DMS79 treated with DMSO at 0.1 percent for 48 hours (cell line): ENCODE results near the gene TRIM9.

ENCODE experiments used
- DNase-seq: peaks from one replicate; lab custom pipeline; 2025; lab: John Stamatoyannopoulos, UW

Gene TRIM9

DNA sequence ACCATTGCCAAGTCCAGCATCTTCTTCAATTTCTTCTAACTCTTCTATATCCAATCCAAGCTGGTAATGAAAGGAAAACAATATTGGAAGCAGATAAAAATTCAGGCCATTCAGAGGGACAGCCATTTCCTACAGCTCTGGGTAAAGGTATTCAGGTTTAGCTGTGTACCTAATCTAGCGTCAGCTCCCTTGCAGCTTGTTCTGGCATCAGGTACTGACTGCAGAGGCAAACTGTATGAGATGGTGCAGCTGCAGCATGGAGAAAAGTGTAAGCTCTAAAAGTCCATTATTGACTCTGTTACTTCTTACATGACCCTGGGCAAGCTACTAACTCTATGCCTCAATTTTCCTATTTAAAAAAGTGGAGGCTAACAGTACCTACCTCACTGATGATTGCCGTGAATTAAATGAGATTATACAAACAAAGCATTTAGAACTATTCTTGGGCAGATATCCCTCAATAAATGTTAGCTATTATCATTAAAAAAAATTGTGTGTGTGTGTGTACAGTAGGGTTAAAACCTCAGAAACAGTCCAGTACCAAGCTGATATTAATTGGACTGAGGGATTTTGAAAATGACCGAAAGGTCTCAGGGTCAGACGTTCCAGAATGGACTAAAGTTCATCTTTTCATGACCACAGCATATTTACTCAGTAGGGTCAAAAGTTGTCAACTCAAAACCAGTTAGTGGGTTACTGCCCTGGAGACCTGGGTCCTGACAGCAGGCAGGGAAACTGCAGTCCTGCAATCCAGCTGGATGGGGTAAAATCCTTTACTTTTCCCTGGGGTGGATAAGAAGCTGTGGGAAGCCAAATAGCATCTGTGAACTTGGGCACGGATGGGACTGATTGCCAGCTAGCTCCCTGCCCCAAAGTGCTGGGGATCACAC is 159.5 kb downstream of the TRIM9 start:
- DNase-seq: no peak

DNA sequence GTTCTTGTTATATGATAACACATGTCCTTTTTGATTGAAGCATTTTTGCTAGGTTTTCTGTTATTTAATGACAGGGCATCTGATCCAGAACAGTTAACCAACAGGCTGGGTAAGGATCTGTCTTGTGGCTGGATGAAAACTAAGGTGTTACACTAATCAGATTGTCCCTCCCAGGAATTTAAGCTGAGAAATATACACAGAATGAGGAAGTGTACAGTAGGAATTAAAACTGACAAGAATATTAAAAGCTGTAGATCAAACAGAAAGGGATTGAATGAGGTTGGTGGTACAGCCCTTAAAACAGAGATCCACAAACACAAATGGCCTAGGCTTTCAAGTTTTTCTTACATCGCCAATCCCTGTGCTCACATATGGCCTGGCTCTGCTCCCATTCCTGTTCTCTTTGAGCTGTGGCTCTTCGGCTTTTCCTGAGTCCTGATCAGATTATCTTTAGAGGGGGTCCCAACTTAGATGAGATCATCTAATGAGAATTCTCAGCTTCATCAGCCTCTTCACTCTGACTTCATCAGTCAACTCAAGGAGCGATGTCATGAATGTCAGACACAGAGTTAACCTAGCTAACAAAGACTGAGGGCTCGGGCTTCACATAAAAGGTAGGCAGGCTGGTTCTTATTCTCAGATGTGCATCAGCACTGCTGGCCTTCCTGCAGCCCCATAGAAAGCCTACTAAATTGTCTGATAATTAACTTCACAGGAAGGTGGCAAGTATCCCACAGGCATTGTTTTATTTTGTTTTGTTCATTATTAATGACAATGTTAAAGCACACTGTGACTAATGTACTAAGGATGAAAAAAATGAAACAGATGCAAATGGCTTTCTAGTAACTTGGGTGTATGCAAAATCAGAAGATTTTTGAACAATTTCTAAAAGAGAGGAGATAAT is 162.1 kb downstream of the TRIM9 start:
- DNase-seq: no peak

DNA sequence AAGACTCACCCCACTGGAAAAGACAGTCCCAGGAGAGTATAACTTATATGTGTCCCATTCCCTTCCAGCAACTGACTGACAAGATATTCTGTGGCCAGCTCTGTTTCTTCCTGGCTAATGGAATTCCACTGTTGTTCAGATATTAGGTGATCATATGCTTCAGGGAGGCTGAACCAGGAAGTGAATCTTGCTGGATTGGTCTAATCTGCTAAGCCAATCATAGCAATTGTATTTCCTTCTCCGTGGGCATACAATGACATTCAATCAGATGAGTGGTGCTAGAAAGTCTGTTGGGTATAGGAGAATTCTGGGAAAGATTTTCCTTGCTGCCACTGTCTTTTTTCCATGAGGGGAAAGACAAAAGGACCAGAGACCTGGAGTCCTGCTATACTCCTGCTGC is 162.7 kb downstream of the TRIM9 start:
- no peak for DNase-seq

DNA sequence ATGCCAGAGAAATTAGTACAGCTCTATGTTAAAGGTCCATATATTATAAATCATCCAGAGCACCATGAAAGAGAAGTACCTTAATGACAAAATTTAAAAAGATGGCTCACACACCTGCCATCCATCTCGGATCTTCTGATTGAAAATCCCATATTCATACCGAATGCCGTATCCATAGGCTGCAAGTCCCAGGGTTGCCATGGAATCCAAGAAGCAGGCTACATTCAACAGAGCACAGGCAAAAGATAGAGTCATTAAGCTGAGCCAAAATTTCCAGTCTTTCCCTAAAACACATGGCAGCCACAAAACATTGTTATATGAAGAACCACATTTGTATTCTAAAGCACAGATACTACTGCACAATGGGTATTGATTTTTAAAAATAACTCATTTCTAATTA is 163.3 kb downstream of the TRIM9 start:
- DNase-seq: no peak

DNA sequence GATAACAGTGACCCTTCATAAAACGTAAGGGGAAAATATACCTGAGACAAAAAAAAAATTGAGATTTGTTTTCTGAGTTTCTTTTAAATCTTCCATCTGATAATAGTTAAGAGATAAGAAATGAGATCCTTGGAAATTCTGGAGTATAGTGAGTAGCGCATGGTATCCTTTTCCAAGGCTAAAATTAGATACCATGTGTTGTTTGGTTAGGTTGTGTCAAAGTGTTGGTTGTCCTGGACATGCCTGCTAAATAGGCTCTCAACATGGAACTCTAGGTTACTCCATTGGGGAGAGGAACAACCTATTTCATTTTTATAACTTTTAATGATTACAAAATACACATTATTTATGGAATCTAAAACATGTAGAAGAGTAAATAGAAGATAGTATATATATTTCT is 165.4 kb downstream of the TRIM9 start:
- no peak for DNase-seq

DNA sequence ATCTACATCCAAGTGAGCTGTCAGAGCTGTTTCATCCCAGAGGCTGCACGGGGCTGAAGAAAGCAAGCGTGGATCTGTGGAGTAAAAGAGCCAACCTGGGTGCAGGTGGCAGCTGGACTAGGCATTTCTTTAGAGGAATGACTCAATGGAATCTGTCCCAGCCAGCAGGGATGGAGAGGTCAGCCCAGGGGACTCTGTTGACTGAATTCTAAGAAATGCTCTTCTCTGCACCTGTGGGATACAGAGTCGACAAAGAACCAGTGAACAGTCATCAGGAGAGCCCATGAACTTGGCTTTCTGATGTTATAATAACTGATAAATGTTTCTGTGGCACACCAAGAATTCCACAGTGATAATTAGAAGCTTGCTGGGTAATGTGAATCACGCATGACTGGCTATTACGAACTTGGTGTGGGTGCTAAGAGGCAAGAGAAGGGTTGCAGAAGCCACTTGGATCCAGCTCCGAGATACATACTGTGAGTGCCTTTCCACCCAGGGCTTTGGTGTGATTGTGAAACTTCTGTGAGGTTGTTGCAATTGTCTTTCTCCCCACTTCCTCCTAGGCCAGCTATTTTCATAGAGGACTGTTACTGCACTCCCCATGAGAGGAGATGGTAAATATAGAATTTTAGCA is 166.8 kb downstream of the TRIM9 start:
- no peak for DNase-seq

DNA sequence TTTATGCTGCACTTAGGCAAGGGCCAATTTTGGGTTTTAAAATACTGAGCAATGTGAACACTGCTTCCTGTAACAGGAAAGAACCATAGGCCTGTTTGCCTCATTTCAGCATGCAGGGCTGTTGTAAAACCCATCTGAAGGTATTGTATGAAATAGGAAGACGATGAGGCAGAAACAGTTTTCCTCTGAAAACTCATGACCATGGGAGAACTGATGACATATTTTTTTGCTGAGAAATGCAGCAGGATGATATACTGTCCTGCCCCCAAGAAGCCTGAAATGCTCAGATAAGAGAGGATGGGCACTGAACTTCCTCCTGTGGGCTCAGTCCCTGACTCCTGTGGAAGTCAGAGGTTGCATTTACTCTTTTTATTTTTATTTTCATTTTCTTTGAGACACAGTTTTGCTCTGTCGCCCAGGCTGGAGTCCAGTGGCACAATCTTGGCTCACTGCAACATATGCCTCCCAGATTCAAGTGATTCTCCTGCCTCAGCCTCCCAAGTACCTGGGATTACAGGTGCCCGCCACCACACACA is 168.0 kb downstream of the TRIM9 start:
- DNase-seq: no peak
